GM19372 (cell line): ENCODE data around the gene LFNG.
"Not testable (repeated sequence)": the region's sequence is repeated elsewhere in the genome, so short reads cannot be mapped to it uniquely, and the experiment has no call there.

Experiments
- ATAC-seq: cut with Tn5 transposase; IDR thresholded peaks from one replicate; pipeline ENCODE4 v1.9.1; 2021; ENCODE audit warnings: mild to moderate bottlenecking, low read depth, moderate library complexity; ENCODE audit not compliant: unreplicated experiment

LFNG gene

GRCh38 chr7:2540641-2541051 is 21.1 kb downstream of the LFNG start:
- no peak for ATAC-seq

- ATAC-seq, result no peak
These were observed 21.9 kb downstream of the LFNG start for GRCh38 chr7:2541291-2542010.

- no peak for ATAC-seq
These were observed 22.7 kb downstream of the LFNG start for GRCh38 chr7:2542011-2542915.

- ATAC-seq, result no peak
These were observed 23.6 kb downstream of the LFNG start for GRCh38 chr7:2542916-2543871.

GRCh38 chr7:2544541-2545188 is 25.1 kb downstream of the LFNG start:
- no peak for ATAC-seq

GRCh38 chr7:2545746-2546425 is 26.3 kb downstream of the LFNG start:
- no peak for ATAC-seq

GRCh38 chr7:2546776-2547586 is 27.4 kb downstream of the LFNG start:
- ATAC-seq, result no peak

GRCh38 chr7:2551418-2551817 is 31.8 kb downstream of the LFNG start:
- ATAC-seq, result no peak

GRCh38 chr7:2553108-2553507 is 33.5 kb downstream of the LFNG start:
- no peak for ATAC-seq

GRCh38 chr7:2553831-2554581 is 34.4 kb downstream of the LFNG start:
- no peak for ATAC-seq

GRCh38 chr7:2554661-2555111 is 35.1 kb downstream of the LFNG start:
- no peak for ATAC-seq

- peak; percentile 67 for ATAC-seq
These were observed 35.8 kb downstream of the LFNG start, which contains the start of gene BRAT1 for GRCh38 chr7:2555121-2556052. Gene BRAT1, minus strand, starts transcription at chr7:2555524. Its CDS starts 1,093 bp downstream, at chr7:2554431.

- peak; percentile 53 for ATAC-seq
These were observed 39.2 kb downstream of the LFNG start, which contains the start of gene IQCE for GRCh38 chr7:2558629-2559282. Gene IQCE, plus strand, starts transcription at chr7:2558979. Its CDS starts 203 bp downstream, at chr7:2559182.

GRCh38 chr7:2559283-2559950 is 39.8 kb downstream of the LFNG start:
- ATAC-seq, result peak; percentile 6

GRCh38 chr7:2563955-2564354 is 44.4 kb downstream of the LFNG start:
- not testable (repeated sequence) for ATAC-seq
